Measurements from ENCODE around the gene RBM47. TPM values are rescaled to one million over a fixed set of nuclear protein-coding genes. Genes with fewer than 3 reads are reported as not detected.
A peak's percentile ranks its signal among the peaks of the same experiment; 100 is the strongest.

The RBM47 gene
- total and polyA plus RNA-seq, 10 of the 15 experiments (the other 5 are each of a cell fraction or from before 2014, with no cell fraction given), result 7.9 to 45.0 (median 28.7) TPM

GRCh38 chr4:40572692-40573310 lies 56.9 kb downstream of the RBM47 start (continued):
- no peak for TF ChIP-seq BMI1 (IDR thresholded peaks at IDR 0.05; ENCODE audit: borderline replicate concordance)
- TF ChIP-seq IRF4 (IDR thresholded peaks at IDR 0.05; ENCODE audit: low read depth, low read length), result no peak
- no peak for TF ChIP-seq EGR1 (IDR thresholded peaks at IDR 0.05; ENCODE audit: borderline replicate concordance in 1 of 2, low read depth in 2 of 2, low read length in 2 of 2)
- no peak for TF ChIP-seq SP1 (IDR thresholded peaks at IDR 0.05; ENCODE audit: low read depth, low read length)
- TF ChIP-seq RUNX3 (IDR thresholded peaks at IDR 0.05; ENCODE audit: low read length), result peak; percentile 50
- no peak for TF ChIP-seq BCLAF1 (IDR thresholded peaks at IDR 0.05)
- no peak for TF ChIP-seq KDM1A (IDR thresholded peaks at IDR 0.05; ENCODE audit: borderline replicate concordance)
- TF ChIP-seq MLLT1 (IDR thresholded peaks at IDR 0.05), result peak; percentile 46; the same call in 1 of the 2 replicates
- TF ChIP-seq EP300 (IDR thresholded peaks at IDR 0.05; ENCODE audit: borderline replicate concordance in 1 of 2, control insufficient read depth in 1 of 2, low read depth in 2 of 2, low read length in 2 of 2), result peak in 1 of 2 experiments; percentile 54; a peak in 2 of 4 replicates
- TF ChIP-seq RAD21 (IDR thresholded peaks at IDR 0.05; ENCODE audit: insufficient read depth, low read depth, low read length), result no peak
- no peak for TF ChIP-seq BACH1 (IDR thresholded peaks at IDR 0.05; ENCODE audit: borderline replicate concordance)
- TF ChIP-seq DPF2 (IDR thresholded peaks at IDR 0.05), result peak; percentile 75
- TF ChIP-seq ZNF217 (IDR thresholded peaks at IDR 0.05), result peak; percentile 90
- peak; percentile 76 for TF ChIP-seq SPI1 (IDR thresholded peaks at IDR 0.05; ENCODE audit: borderline replicate concordance, insufficient read depth, low read depth, low read length)
- no peak for TF ChIP-seq CREM (IDR thresholded peaks at IDR 0.05; ENCODE audit: low read depth)
- 0 out of 2 replicates have a peak, but pooled peaks have one; percentile 13 for TF ChIP-seq NR2F1 (conservative IDR thresholded peaks at IDR 0.05)
- TF ChIP-seq POU2F2 (IDR thresholded peaks at IDR 0.05; ENCODE audit: borderline replicate concordance, low read depth, low read length), result peak; percentile 51; the same call in 1 of the 3 replicates
- peak; percentile 66 for TF ChIP-seq NKRF (conservative IDR thresholded peaks at IDR 0.05)
- no peak for TF ChIP-seq ESRRA (IDR thresholded peaks at IDR 0.05; ENCODE audit: low read length)
- no peak for TF ChIP-seq ATF2 (IDR thresholded peaks at IDR 0.05; ENCODE audit: low read length)
- TF ChIP-seq MTA2 (IDR thresholded peaks at IDR 0.05; ENCODE audit: low read depth), result peak; percentile 62

Measured in GM12878 (cell line).